Umbilical cord (tissue), 2 donors: Measurements from ENCODE around the gene TMEM30A. TPM values are rescaled to one million over a fixed set of nuclear protein-coding genes. Genes with fewer than 3 reads are reported as not detected.

ENCODE experiments used
- DNase-seq: peaks from one replicate; pipeline ENCODE4 v3.0.0-alpha.2; 2015; ENCODE audit warnings: low spot score
- total RNA-seq: library from RNA; depleted of rRNA; stranded (reverse); fragments of >200 nt; gene quantifications from one replicate; pipeline ENCODE4 v1.2.3, GENCODE V29; 2014; ENCODE audit warnings: low replicate concordance; ENCODE audit not compliant: insufficient read depth

The TMEM30A gene
- total RNA-seq, 1 donor from 2014 or later, result 138 TPM

DNA sequence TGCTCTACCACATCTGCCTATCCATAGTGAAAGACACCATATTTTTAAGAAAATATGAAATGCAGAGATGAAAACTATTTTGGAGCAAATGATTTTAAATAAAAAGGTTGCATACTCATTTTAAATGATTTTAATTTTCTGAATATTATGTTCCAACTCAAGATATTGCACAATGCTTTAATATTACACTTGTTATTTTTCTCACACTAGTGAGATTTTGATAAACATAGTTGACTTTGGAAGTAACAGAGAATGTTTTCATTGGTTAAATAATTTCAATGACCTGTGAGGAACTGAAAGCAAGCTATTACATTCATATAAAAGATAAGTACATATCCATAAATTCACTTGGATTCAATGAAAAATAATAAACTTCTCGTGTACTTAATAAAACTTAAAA, 7.2 kb upstream of the TMEM30A start:
- DNase-seq, result no peak

GRCh38 chr6:75291331-75291730, 6.7 kb upstream of the TMEM30A start:
- DNase-seq, result no peak

GRCh38 chr6:75290136-75290945, 5.7 kb upstream of the TMEM30A start:
- DNase-seq, result no peak

DNA sequence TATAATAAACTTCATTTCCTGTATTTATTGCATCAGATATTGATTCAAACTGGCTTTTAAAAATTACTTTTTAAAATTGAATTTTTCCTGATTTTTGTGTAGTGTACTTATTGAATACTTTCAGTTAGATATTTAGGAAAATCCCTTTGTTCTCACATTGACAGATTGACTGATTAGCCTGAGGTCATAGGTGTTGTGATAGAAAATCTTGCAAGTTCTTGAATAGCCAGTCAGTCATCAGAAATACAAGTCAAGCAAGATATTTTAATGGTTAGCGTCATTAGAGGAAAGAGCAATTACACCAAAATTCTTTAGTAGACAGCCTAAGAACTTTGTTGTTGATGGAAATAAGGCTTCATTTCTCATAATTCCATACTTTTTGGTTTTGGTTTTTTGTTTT, 3.4 kb upstream of the TMEM30A start:
- DNase-seq, result no peak

GRCh38 chr6:75287424-75287823, 2.8 kb upstream of the TMEM30A start:
- DNase-seq, result no peak

- no peak for DNase-seq
Observed at GRCh38 chr6:75286955-75287354, 2.4 kb upstream of the TMEM30A start.

DNA sequence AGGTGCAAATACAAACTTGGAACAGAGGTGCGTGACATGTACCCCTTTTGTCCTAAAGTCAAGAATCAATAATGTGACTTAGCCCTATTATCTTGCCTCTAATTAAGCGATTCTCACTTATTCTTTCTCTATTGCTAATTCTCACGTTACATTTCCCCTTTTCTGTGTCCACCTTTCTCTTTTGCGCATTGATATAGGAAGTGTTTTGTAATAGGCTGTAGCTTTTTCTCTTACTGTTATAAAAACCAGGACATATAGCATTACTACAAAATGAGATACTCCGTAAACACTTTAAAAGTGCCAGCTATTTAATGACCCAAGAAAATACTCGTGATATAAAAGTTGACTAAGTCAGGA, 669 bp upstream of the TMEM30A start:
- DNase-seq, result no peak

- peak; percentile 20 for DNase-seq
Observed at GRCh38 chr6:75283907-75284631, 523 bp downstream of the TMEM30A start.

DNA sequence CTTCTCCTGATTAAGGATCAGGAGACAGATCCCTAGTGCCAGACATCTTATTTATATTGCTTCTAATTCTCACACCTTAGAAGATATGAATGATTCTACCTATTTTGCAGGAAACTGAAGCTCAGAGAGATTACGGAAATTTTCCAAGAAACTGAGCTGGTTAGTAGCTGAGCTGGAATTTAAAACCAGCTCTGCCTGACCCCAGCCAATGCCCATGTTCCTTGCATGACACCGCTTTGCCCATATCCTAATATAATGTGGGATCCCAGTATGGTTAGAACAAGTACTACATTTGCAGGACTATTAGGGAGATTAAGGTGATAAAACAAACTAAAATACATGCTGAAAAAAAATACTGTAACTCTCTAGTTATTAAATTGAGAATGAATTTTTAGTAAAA, 1.9 kb downstream of the TMEM30A start:
- no peak for DNase-seq

DNA sequence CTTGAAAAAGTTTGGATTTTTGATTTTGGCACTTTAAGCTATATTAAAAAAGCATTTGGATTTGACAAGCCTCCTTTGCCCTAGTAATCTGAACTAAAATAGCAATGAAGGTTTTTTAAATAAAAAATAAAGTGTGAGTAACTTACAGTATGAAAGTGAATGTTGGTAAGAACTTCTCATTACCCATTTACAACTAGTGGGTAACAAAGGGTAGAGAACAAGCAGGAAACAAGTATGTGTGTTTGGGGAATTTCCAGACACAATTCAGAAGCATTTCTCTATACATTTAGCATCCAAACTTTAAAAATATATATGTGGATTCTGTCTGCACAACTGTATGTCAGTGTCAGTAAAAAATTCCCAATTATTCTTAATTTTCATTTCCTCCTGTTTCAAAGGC, 2.9 kb downstream of the TMEM30A start:
- DNase-seq, result no peak

DNA sequence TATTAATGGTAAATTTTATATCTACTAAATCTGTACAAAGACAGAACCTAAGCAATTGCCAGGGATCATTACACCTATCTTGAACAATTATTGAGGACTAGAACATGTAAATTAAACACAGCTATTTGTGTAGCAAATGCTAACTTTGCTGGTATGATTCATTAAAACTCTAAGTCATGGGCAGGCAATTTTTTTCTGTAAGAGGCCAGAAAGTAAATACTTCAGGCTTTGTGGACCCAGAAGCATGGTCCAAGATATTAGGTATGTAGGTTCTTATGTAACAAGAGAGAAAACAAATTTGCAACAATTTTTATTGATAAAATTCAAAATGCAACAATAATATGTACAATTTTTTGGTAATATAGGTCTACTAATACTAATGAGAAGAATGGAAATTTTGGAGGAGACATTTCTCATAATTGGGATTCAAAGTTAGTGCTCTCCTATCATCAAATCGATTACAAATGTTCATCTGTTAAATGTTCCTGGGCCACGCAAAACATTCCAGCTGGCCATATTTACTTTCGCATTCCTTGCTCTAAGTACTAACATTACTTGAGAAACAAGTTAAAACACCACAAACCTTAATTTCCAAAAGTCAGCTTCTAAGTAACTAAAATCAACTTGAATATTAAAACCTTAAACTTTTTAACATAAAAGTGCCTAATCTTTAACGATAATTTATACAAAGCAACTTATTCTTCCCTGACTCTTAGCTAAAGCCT, 4.3 kb downstream of the TMEM30A start:
- DNase-seq, result no peak

GRCh38 chr6:75279418-75279817, 5.2 kb downstream of the TMEM30A start:
- no peak for DNase-seq

DNA sequence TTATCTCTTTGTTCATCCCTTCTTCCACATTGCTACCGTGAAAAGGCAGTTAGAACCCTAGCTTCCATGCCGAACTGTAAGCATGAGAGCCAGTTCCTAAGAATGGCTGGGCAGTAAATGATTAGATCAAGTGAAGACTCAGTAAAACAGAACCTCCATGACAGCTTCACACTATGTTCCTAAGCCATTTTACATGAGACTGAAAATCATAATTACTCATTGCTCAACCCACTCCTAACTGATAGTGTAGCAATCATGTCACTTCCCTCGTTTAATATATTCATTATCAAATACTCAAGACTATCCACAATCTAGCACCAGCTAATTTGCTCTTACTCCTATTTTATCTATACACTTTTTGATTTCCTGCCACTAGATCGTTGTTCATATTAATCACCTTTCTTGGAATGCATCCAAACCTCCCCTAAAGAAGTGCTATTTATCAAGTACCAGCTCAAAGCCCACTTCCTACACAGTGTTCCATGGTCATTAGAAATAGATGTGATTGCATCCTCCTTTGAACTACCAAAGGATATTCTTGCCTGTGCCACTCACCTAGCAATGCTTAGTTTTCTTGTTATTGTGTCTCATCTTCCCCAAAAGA, 6.0 kb downstream of the TMEM30A start:
- DNase-seq, result no peak

DNA sequence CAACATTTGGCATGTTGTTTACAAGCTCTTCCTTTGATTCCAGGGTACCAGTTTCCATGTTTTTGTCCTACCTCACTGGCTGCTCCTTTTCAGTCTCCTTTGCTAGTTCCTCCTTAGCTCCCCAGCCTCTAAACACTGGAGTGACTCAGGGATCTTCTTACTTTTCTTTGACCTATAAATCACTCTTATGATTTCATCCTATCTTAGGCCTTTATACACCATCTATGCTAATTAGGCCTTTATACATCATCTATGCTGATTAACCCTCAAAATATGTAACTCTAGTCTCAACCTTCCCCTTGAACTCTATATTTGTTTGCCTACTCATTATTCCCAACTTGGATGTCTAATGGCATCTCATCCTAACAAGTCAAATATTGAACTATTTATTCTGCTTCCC, 9.5 kb downstream of the TMEM30A start:
- DNase-seq, result no peak

DNA sequence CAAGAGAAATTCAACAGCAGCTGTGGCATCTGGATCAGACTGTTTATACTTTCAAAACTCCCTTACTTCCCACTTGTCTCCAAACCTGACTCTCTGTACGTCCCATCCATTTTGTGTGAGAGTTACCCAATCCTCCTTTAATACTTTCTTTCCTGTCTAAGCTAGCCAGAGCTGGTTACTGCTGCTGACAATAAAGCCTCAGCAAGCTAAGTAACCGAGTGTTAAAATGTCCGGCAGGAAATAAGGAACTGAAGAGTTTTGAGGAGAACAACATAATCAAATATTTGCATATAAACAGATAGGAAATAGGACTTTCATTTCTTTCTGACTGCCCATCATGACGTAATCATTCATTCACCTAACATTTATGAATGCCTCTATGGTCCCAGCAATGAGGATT, 11.6 kb downstream of the TMEM30A start:
- no peak for DNase-seq

GRCh38 chr6:75272145-75272840, 12.3 kb downstream of the TMEM30A start:
- no peak for DNase-seq

- no peak for DNase-seq
Observed at GRCh38 chr6:75268988-75269354, 15.6 kb downstream of the TMEM30A start.

DNA sequence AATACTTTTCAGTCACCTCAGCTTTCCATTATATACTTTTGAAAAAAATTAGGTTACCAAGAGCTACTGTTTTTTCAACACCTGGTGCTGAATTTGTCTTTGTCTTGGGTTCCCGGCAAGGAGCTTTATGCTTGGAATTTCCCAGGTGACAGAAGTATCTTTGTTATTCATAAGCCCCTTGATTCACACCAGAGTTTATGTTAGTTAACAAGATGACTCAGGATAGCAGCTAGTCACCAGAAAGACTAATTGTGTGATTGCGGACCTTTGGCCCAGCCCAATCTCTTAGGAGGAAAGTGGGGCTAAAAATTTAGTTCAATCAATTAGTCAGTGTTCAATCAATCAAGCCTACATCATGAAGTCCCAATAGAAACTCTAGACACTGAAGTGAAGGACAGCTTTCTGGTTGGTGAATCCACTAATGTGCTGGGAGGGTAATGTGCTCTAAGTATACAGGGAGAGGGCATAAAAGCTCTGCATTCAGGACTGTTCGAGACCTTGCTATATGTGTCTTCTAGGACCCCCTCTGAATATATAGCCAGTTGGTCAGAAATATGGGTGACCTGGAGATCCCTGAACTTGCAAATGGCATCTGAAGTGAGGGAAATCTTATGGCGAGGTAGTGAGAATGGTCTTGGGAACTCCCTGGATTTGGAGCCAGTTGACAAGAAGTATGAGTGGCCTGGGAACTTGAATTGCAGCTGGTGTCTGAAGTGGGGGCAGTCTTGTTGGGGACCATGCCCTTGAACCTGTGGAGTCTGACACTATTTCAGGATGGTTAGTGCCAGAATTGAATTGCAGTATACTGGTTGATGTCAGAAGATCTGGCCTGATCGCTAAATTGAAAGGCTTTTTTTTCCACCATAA, 16.2 kb downstream of the TMEM30A start:
- DNase-seq, result no peak

DNA sequence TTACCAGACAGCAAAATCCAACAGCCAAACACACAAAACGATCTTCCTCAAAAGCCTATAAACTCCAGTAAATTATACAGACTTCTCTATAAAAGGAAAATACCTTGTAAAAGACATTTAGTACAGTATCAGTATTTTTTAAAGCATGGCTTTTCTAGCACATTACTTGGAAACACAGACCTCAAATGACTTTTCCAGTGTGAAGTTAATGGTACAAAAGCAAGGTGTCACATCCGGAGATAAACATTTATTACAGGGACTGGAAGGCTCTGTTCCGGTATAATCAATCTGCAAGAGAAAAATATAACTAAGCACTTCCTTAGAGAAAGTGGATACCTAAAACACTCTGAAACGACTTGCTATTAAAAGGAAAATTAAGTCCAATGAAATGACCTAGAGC, 17.1 kb downstream of the TMEM30A start:
- no peak for DNase-seq

- DNase-seq, result peak; percentile 58
Observed at GRCh38 chr6:75266716-75267291, 17.8 kb downstream of the TMEM30A start.
